ENCODE data around the gene CALCOCO1. TPM values are rescaled to one million over a fixed set of nuclear protein-coding genes. Genes with fewer than 3 reads are reported as not detected.
A peak's percentile ranks its signal among the peaks of the same experiment; 100 is the strongest.
"Not testable (repeated sequence)": the region's sequence is repeated elsewhere in the genome, so short reads cannot be mapped to it uniquely, and the experiment has no call there.

CALCOCO1 gene
- total RNA-seq, 1 donor from 2014 or later, result 144 TPM

- Mint-ChIP-seq H3K4me3 (ENCODE audit: unreplicated experiment) (no peak overlapping the region), H3K27me3 (ENCODE audit: unreplicated experiment) (peaks cover 5% of the 10 kb centered on the region), H3K36me3 (ENCODE audit: low read depth, unreplicated experiment) (no peaks in the 10 kb centered on the region), H3K9me3 (ENCODE audit: unreplicated experiment) (no peaks in the 10 kb centered on the region), H3K27ac (ENCODE audit: unreplicated experiment) (no peak overlapping the region), H3K4me1 (ENCODE audit: unreplicated experiment) (peaks cover 4% of the 10 kb centered on the region)
- no peak for DNase-seq (ENCODE audit: low spot score)
- TF ChIP-seq, protein P1, sequence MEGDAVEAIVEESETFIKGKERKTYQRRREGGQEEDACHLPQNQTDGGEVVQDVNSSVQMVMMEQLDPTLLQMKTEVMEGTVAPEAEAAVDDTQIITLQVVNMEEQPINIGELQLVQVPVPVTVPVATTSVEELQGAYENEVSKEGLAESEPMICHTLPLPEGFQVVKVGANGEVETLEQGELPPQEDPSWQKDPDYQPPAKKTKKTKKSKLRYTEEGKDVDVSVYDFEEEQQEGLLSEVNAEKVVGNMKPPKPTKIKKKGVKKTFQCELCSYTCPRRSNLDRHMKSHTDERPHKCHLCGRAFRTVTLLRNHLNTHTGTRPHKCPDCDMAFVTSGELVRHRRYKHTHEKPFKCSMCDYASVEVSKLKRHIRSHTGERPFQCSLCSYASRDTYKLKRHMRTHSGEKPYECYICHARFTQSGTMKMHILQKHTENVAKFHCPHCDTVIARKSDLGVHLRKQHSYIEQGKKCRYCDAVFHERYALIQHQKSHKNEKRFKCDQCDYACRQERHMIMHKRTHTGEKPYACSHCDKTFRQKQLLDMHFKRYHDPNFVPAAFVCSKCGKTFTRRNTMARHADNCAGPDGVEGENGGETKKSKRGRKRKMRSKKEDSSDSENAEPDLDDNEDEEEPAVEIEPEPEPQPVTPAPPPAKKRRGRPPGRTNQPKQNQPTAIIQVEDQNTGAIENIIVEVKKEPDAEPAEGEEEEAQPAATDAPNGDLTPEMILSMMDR (IDR thresholded peaks at IDR 0.05; ENCODE audit: unreplicated experiment), result no peak
Observed at GRCh38 chr12:53683494-53683893, 43.8 kb downstream of the CALCOCO1 start.

GRCh38 chr12:53680061-53680460, 47.2 kb downstream of the CALCOCO1 start:
- not testable (repeated sequence) for DNase-seq (ENCODE audit: low spot score); H3K4me3 Mint-ChIP-seq (ENCODE audit: unreplicated experiment); H3K36me3 Mint-ChIP-seq (ENCODE audit: low read depth, unreplicated experiment); H3K9me3 Mint-ChIP-seq (ENCODE audit: unreplicated experiment); H3K27ac Mint-ChIP-seq (ENCODE audit: unreplicated experiment)
- Mint-ChIP-seq H3K27me3 (ENCODE audit: unreplicated experiment) (peaks cover 11% of the 10 kb centered on the region), H3K4me1 (ENCODE audit: unreplicated experiment) (peaks cover 25% of the 10 kb centered on the region)

DNA sequence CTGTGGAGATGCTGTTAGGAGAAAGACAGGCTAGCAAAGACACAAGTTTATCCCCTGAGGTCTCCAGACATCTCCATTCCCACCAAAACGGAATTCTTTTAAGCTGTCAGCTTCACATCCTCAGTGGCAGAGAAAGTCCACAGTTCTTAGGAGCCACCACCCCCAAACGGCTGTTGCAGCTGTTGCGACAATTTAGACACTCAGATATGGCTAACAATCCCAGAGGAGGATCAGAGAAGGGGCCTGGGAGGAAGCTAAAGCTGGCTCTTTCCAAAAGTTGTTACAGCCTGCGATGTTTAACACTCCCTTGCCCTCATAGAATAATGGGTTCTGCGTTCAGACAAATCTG, 49.5 kb downstream of the CALCOCO1 start:
- Mint-ChIP-seq H3K27me3 (ENCODE audit: unreplicated experiment) (peaks cover 7% of the 10 kb centered on the region), H3K36me3 (ENCODE audit: low read depth, unreplicated experiment) (peaks cover 10% of the 10 kb centered on the region), H3K27ac (ENCODE audit: unreplicated experiment) (peak overlapping the region; percentile 93), H3K9me3 (ENCODE audit: unreplicated experiment) (no peaks in the 10 kb centered on the region), H3K4me1 (ENCODE audit: unreplicated experiment) (peaks cover 30% of the 10 kb centered on the region), H3K4me3 (ENCODE audit: unreplicated experiment) (peak overlapping the region; percentile 79)
- TF ChIP-seq, protein P1 (IDR thresholded peaks at IDR 0.05; ENCODE audit: unreplicated experiment), result no peak
- no peak for DNase-seq (ENCODE audit: low spot score)

DNA sequence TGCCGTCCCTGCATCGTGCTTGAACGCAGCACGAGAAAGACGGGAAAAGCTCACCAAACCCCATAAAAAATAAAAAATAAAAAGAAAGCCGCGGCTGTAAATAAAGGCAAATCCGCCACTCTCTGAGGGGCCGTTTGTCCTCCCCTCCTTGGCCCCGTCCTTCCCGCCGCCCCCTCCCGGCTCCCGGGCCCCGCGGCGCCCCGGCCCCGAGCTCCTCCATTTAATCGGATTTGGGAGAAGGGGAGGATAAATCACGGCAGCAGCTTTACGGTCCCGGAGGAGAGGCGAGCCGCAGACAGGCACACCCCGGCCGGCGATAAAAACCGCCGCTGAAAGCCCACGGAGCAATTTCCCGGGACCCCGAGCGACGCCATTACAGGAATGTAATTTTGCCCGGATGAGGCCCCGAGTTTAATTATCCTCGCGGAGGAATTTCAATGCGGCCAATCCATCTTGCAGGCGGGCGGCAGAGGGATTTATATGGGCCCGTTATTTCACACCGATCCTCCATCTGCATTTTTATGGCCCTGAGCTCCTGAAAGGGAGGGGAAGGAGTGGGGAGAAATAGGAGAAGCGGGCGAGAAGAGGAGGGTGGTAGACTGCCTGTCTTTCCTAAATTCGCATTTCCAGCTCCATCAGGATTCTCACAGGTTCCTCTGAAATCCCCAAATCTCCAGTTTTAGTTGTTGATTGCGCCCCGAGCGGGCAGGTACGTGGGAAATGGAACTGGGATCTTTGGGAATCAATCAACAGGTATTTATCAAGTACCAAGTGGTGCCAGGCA, 50.0 kb downstream of the CALCOCO1 start:
- H3K27me3 Mint-ChIP-seq (ENCODE audit: unreplicated experiment), result peaks cover 7% of the 10 kb centered on the region
- H3K36me3 Mint-ChIP-seq (ENCODE audit: low read depth, unreplicated experiment), result peaks cover 10% of the 10 kb centered on the region
- H3K9me3 Mint-ChIP-seq (ENCODE audit: unreplicated experiment), result no peaks in the 10 kb centered on the region
- TF ChIP-seq, protein P1 (IDR thresholded peaks at IDR 0.05; ENCODE audit: unreplicated experiment), result no peak
- peak; percentile 34 for DNase-seq (ENCODE audit: low spot score)
- peaks cover 30% of the 10 kb centered on the region for H3K4me1 Mint-ChIP-seq (ENCODE audit: unreplicated experiment)
- H3K4me3 Mint-ChIP-seq (ENCODE audit: unreplicated experiment), result peak overlapping the region; percentile 79
- peak overlapping the region; percentile 93 for H3K27ac Mint-ChIP-seq (ENCODE audit: unreplicated experiment)

GRCh38 chr12:53676656-53677015, 50.6 kb downstream of the CALCOCO1 start:
- H3K27ac Mint-ChIP-seq (ENCODE audit: unreplicated experiment), result peak overlapping the region; percentile 93
- H3K4me1 Mint-ChIP-seq (ENCODE audit: unreplicated experiment), result peaks cover 30% of the 10 kb centered on the region
- DNase-seq (ENCODE audit: low spot score), result no peak
- no peaks in the 10 kb centered on the region for H3K9me3 Mint-ChIP-seq (ENCODE audit: unreplicated experiment)
- H3K36me3 Mint-ChIP-seq (ENCODE audit: low read depth, unreplicated experiment), result peaks cover 10% of the 10 kb centered on the region
- peak overlapping the region; percentile 98 for H3K4me3 Mint-ChIP-seq (ENCODE audit: unreplicated experiment)
- H3K27me3 Mint-ChIP-seq (ENCODE audit: unreplicated experiment), result peaks cover 7% of the 10 kb centered on the region
- TF ChIP-seq, protein P1 (IDR thresholded peaks at IDR 0.05; ENCODE audit: unreplicated experiment), result no peak

All from endothelial cell (in vitro differentiated cells).